ENCODE results near the gene RFX7. TPM values are rescaled to one million over a fixed set of nuclear protein-coding genes. Genes with fewer than 3 reads are reported as not detected.

Gene RFX7
- total RNA-seq (10 to 100 TPM; 11.9 to 14.8 TPM), polyA plus RNA-seq (1 to 10 TPM; 2.6 TPM)
- long read RNA-seq, donor 1, partial matches to known transcripts, result 30 of 30 reads
- long read RNA-seq, donor 1, other reads (novel, unspliced or antisense), result 0 of 30 reads
- long read RNA-seq, donor 2, result 0 reads
- long read RNA-seq, donor 3, result 0 reads
- long read RNA-seq, donor 4, result 0 reads
- long read RNA-seq, donor 5, partial matches to known transcripts, result 0 of 7 reads
- long read RNA-seq, donor 5, other reads (novel, unspliced or antisense), result 7 of 7 reads

GRCh38 chr15:56243163-56244037, at the start of gene RFX7:
TSS of gene RFX7 (minus strand) at chr15:56243879. CDS start at chr15:56243285, 594 bp downstream.
- Histone ChIP-seq H3K27me3 (ENCODE audit: control insufficient read depth in 3 of 3, insufficient read depth in 3 of 3, low read length in 2 of 3) (no peaks in the 10 kb centered on the region), H3K4me1 (ENCODE audit: control insufficient read depth in 5 of 5, insufficient read depth in 5 of 5, low read length in 5 of 5) (peaks cover 0 to 32% (median 4%) of the 10 kb centered on the region in 5 donors), H3K4me3 (peak within 1 kb of the TSS; percentile 94), H3K27ac (ENCODE audit: low read depth in 1 of 2, low read length in 1 of 2) (peak within 1 kb of the TSS; percentile 92 to 95), H3K9ac (ENCODE audit: insufficient read depth in 1 of 2, low read length in 2 of 2) (peak within 1 kb of the TSS; percentile 49 to 82), H3K36me3 (ENCODE audit: control insufficient read depth in 4 of 4, insufficient read depth in 4 of 4, low read length in 4 of 4) (no peaks in the 10 kb centered on the region), H3K9me3 (ENCODE audit: control insufficient read depth in 4 of 4, insufficient read depth in 3 of 4, low read length in 3 of 4) (no peaks in the 10 kb centered on the region)
- TF ChIP-seq CTCF (IDR thresholded peaks at IDR 0.05; ENCODE audit: control extremely low read depth, extremely low read depth), result no peak
- 1% methylated on average over 69 to 85 of the region's 85 CpGs for WGBS, 2 donors
- DNase-seq (peak; percentile 80 to 89 (median 87)), ATAC-seq (ENCODE audit: insufficient read depth, low FRiP score) (peak; percentile 64)

GRCh38 chr15:56292546-56293316, 49.1 kb upstream of the RFX7 start:
- H3K9me3 ChIP-seq (ENCODE audit: control insufficient read depth in 4 of 4, insufficient read depth in 3 of 4, low read length in 3 of 4), result peaks cover 0 to 7% (median 6%) of the 10 kb centered on the region in 4 donors
- ATAC-seq (ENCODE audit: insufficient read depth, low FRiP score) (no peak), DNase-seq (no peak)
- no peak overlapping the region for H3K4me3 ChIP-seq
- H3K9ac ChIP-seq (ENCODE audit: insufficient read depth in 1 of 2, low read length in 2 of 2), result no peak overlapping the region
- no peaks in the 10 kb centered on the region for H3K27me3 ChIP-seq (ENCODE audit: control insufficient read depth in 3 of 3, insufficient read depth in 3 of 3, low read length in 2 of 3)
- WGBS, 2 donors, result 93 to 99% methylated on average over 5 of the region's 5 CpGs
- H3K27ac ChIP-seq (ENCODE audit: low read depth in 1 of 2, low read length in 1 of 2), result no peak overlapping the region
- H3K4me1 ChIP-seq (ENCODE audit: control insufficient read depth in 5 of 5, insufficient read depth in 5 of 5, low read length in 5 of 5), result no peaks in the 10 kb centered on the region
- TF ChIP-seq CTCF (IDR thresholded peaks at IDR 0.05; ENCODE audit: control extremely low read depth, extremely low read depth), result no peak
- no peaks in the 10 kb centered on the region for H3K36me3 ChIP-seq (ENCODE audit: control insufficient read depth in 4 of 4, insufficient read depth in 4 of 4, low read length in 4 of 4)

GRCh38 chr15:56291741-56292140, 48.1 kb upstream of the RFX7 start:
- H3K4me1 ChIP-seq (ENCODE audit: control insufficient read depth in 5 of 5, insufficient read depth in 5 of 5, low read length in 5 of 5), result no peaks in the 10 kb centered on the region
- TF ChIP-seq CTCF (IDR thresholded peaks at IDR 0.05; ENCODE audit: control extremely low read depth, extremely low read depth), result no peak
- WGBS, 2 donors, result 87 to 94% methylated on average over 2 of the region's 2 CpGs
- H3K4me3 ChIP-seq, result no peak overlapping the region
- no peak for ATAC-seq (ENCODE audit: insufficient read depth, low FRiP score)
- no peaks in the 10 kb centered on the region for H3K27me3 ChIP-seq (ENCODE audit: control insufficient read depth in 3 of 3, insufficient read depth in 3 of 3, low read length in 2 of 3)
- no peak overlapping the region for H3K9ac ChIP-seq (ENCODE audit: insufficient read depth in 1 of 2, low read length in 2 of 2)
- no peak overlapping the region for H3K27ac ChIP-seq (ENCODE audit: low read depth in 1 of 2, low read length in 1 of 2)
- DNase-seq, result no peak
- peaks cover 0 to 7% (median 6%) of the 10 kb centered on the region in 4 donors for H3K9me3 ChIP-seq (ENCODE audit: control insufficient read depth in 4 of 4, insufficient read depth in 3 of 4, low read length in 3 of 4)
- no peaks in the 10 kb centered on the region for H3K36me3 ChIP-seq (ENCODE audit: control insufficient read depth in 4 of 4, insufficient read depth in 4 of 4, low read length in 4 of 4)

Data from lung (tissue), 16 donors.